HL-60 (cell line): Measurements from ENCODE around the gene PPIE.

ENCODE experiments used
- GABPA ChIP-seq: IDR thresholded peaks from 2 replicates; pipeline ENCODE4 v1.6.1; 2012; ENCODE audit warnings: low read depth
- POLR2AphosphoS5 ChIP-seq: IDR thresholded peaks from 2 replicates; pipeline ENCODE4 v1.6.1; 2012; ENCODE audit warnings: low read depth
- TF ChIP-seq, protein P1 (sequence below): IDR thresholded peaks from one replicate; pipeline ENCODE4 v1.5.1; 2011; ENCODE audit warnings: low read length, control low read depth, inconsistent platforms; ENCODE audit not compliant: insufficient read depth
- TF ChIP-seq, protein P2 (sequence below): IDR thresholded peaks from 2 replicates; pipeline ENCODE4 v1.6.1; 2012; ENCODE audit warnings: low read depth; ENCODE audit not compliant: insufficient replicate concordance

DNA sequence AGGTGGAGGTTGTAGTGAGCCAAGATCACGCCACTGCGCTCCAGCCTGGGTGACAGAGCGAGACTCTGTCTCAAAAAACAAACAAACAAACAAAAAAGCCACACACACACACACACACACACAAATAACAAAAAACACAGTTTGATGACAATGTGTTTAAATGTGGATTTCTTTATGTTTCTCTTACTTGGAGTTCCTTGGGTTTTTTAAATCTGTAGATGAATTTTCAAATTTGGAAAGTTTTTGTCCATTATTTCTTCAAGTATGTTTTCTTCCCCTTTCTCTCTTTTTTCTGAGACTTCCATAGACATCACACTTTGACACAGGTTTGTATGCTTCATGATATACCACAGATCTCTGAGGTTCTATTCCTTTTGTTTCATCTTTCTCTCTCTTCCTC is 12.1 kb upstream of the PPIE start:
- TF ChIP-seq, protein P1, sequence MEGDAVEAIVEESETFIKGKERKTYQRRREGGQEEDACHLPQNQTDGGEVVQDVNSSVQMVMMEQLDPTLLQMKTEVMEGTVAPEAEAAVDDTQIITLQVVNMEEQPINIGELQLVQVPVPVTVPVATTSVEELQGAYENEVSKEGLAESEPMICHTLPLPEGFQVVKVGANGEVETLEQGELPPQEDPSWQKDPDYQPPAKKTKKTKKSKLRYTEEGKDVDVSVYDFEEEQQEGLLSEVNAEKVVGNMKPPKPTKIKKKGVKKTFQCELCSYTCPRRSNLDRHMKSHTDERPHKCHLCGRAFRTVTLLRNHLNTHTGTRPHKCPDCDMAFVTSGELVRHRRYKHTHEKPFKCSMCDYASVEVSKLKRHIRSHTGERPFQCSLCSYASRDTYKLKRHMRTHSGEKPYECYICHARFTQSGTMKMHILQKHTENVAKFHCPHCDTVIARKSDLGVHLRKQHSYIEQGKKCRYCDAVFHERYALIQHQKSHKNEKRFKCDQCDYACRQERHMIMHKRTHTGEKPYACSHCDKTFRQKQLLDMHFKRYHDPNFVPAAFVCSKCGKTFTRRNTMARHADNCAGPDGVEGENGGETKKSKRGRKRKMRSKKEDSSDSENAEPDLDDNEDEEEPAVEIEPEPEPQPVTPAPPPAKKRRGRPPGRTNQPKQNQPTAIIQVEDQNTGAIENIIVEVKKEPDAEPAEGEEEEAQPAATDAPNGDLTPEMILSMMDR = no peak
- TF ChIP-seq GABPA (no peak), POLR2AphosphoS5 (no peak)
- TF ChIP-seq, protein P2, sequence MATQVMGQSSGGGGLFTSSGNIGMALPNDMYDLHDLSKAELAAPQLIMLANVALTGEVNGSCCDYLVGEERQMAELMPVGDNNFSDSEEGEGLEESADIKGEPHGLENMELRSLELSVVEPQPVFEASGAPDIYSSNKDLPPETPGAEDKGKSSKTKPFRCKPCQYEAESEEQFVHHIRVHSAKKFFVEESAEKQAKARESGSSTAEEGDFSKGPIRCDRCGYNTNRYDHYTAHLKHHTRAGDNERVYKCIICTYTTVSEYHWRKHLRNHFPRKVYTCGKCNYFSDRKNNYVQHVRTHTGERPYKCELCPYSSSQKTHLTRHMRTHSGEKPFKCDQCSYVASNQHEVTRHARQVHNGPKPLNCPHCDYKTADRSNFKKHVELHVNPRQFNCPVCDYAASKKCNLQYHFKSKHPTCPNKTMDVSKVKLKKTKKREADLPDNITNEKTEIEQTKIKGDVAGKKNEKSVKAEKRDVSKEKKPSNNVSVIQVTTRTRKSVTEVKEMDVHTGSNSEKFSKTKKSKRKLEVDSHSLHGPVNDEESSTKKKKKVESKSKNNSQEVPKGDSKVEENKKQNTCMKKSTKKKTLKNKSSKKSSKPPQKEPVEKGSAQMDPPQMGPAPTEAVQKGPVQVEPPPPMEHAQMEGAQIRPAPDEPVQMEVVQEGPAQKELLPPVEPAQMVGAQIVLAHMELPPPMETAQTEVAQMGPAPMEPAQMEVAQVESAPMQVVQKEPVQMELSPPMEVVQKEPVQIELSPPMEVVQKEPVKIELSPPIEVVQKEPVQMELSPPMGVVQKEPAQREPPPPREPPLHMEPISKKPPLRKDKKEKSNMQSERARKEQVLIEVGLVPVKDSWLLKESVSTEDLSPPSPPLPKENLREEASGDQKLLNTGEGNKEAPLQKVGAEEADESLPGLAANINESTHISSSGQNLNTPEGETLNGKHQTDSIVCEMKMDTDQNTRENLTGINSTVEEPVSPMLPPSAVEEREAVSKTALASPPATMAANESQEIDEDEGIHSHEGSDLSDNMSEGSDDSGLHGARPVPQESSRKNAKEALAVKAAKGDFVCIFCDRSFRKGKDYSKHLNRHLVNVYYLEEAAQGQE = no peak
